ENCODE data around the gene OXA1L. TPM values are rescaled to one million over a fixed set of nuclear protein-coding genes. Genes with fewer than 3 reads are reported as not detected.
"Not testable (repeated sequence)": the region's sequence is repeated elsewhere in the genome, so short reads cannot be mapped to it uniquely, and the experiment has no call there.

The OXA1L gene
- total and polyA plus RNA-seq, 2 donors, result 81.8 to 85.7 TPM

GRCh38 chr14:22801716-22802115 lies 35.2 kb downstream of the OXA1L start:
- DNase-seq (ENCODE audit: low read depth in 6 of 9, low spot score in 9 of 9), result no peak
- H3K4me3 ChIP-seq (ENCODE audit: low read length in 2 of 2), result no peak overlapping the region
- H3K9me3 ChIP-seq (ENCODE audit: control insufficient read depth in 2 of 2, insufficient read depth in 1 of 2, low read length in 1 of 2), result no peaks in the 10 kb centered on the region
- H3K27me3 ChIP-seq (ENCODE audit: control insufficient read depth in 2 of 2, insufficient read depth in 1 of 2, low read length in 1 of 2), result no peaks in the 10 kb centered on the region
- H3K4me1 ChIP-seq (ENCODE audit: control insufficient read depth in 2 of 2, insufficient read depth in 2 of 2, low read length in 2 of 2), result no peaks in the 10 kb centered on the region
- no peaks in the 10 kb centered on the region for H3K36me3 ChIP-seq (ENCODE audit: control insufficient read depth in 2 of 2, insufficient read depth in 2 of 2, low read length in 1 of 2)
- WGBS, result 90% methylated on average over 8 of the region's 8 CpGs
- H3K27ac ChIP-seq (ENCODE audit: low read depth in 1 of 2, low read length in 1 of 2), result no peak overlapping the region

GRCh38 chr14:22802860-22803686 lies 36.6 kb downstream of the OXA1L start:
- WGBS, result 93% methylated on average over 12 of the region's 12 CpGs
- Histone ChIP-seq H3K9me3 (ENCODE audit: control insufficient read depth in 2 of 2, insufficient read depth in 1 of 2, low read length in 1 of 2) (no peaks in the 10 kb centered on the region), H3K27me3 (ENCODE audit: control insufficient read depth in 2 of 2, insufficient read depth in 1 of 2, low read length in 1 of 2) (no peaks in the 10 kb centered on the region), H3K4me1 (ENCODE audit: control insufficient read depth in 2 of 2, insufficient read depth in 2 of 2, low read length in 2 of 2) (no peaks in the 10 kb centered on the region), H3K4me3 (ENCODE audit: low read length in 2 of 2) (no peak overlapping the region), H3K36me3 (ENCODE audit: control insufficient read depth in 2 of 2, insufficient read depth in 2 of 2, low read length in 1 of 2) (no peaks in the 10 kb centered on the region), H3K27ac (ENCODE audit: low read depth in 1 of 2, low read length in 1 of 2) (no peak overlapping the region)
- no peak for DNase-seq (ENCODE audit: low read depth in 6 of 9, low spot score in 9 of 9)

GRCh38 chr14:22803687-22803974 lies 37.1 kb downstream of the OXA1L start:
- 87% methylated on average over 3 of the region's 3 CpGs for WGBS
- DNase-seq (ENCODE audit: low read depth in 6 of 9, low spot score in 9 of 9), result no peak
- no peaks in the 10 kb centered on the region for H3K27me3 ChIP-seq (ENCODE audit: control insufficient read depth in 2 of 2, insufficient read depth in 1 of 2, low read length in 1 of 2)
- H3K4me3 ChIP-seq (ENCODE audit: low read length in 2 of 2), result no peak overlapping the region
- H3K27ac ChIP-seq (ENCODE audit: low read depth in 1 of 2, low read length in 1 of 2), result no peak overlapping the region
- H3K4me1 ChIP-seq (ENCODE audit: control insufficient read depth in 2 of 2, insufficient read depth in 2 of 2, low read length in 2 of 2), result no peaks in the 10 kb centered on the region
- H3K9me3 ChIP-seq (ENCODE audit: control insufficient read depth in 2 of 2, insufficient read depth in 1 of 2, low read length in 1 of 2), result no peaks in the 10 kb centered on the region
- no peaks in the 10 kb centered on the region for H3K36me3 ChIP-seq (ENCODE audit: control insufficient read depth in 2 of 2, insufficient read depth in 2 of 2, low read length in 1 of 2)

GRCh38 chr14:22805235-22805634 lies 38.7 kb downstream of the OXA1L start:
- H3K4me3 ChIP-seq (ENCODE audit: low read length in 2 of 2); H3K27ac ChIP-seq (ENCODE audit: low read depth in 1 of 2, low read length in 1 of 2); H3K4me1 ChIP-seq (ENCODE audit: control insufficient read depth in 2 of 2, insufficient read depth in 2 of 2, low read length in 2 of 2); H3K9me3 ChIP-seq (ENCODE audit: control insufficient read depth in 2 of 2, insufficient read depth in 1 of 2, low read length in 1 of 2); H3K27me3 ChIP-seq (ENCODE audit: control insufficient read depth in 2 of 2, insufficient read depth in 1 of 2, low read length in 1 of 2); H3K36me3 ChIP-seq (ENCODE audit: control insufficient read depth in 2 of 2, insufficient read depth in 2 of 2, low read length in 1 of 2); DNase-seq (ENCODE audit: low read depth in 6 of 9, low spot score in 9 of 9): not testable (repeated sequence)
- WGBS, result 85% methylated on average over 4 of the region's 4 CpGs

GRCh38 chr14:22807432-22808087 lies 41.1 kb downstream of the OXA1L start:
- no peaks in the 10 kb centered on the region for H3K27me3 ChIP-seq (ENCODE audit: control insufficient read depth in 2 of 2, insufficient read depth in 1 of 2, low read length in 1 of 2)
- H3K27ac ChIP-seq (ENCODE audit: low read depth in 1 of 2, low read length in 1 of 2), result no peak overlapping the region
- H3K9me3 ChIP-seq (ENCODE audit: control insufficient read depth in 2 of 2, insufficient read depth in 1 of 2, low read length in 1 of 2), result no peaks in the 10 kb centered on the region
- no peaks in the 10 kb centered on the region for H3K36me3 ChIP-seq (ENCODE audit: control insufficient read depth in 2 of 2, insufficient read depth in 2 of 2, low read length in 1 of 2)
- H3K4me3 ChIP-seq (ENCODE audit: low read length in 2 of 2), result no peak overlapping the region
- no peak for DNase-seq (ENCODE audit: low read depth in 6 of 9, low spot score in 9 of 9)
- WGBS, result 93% methylated on average over 13 of the region's 13 CpGs
- H3K4me1 ChIP-seq (ENCODE audit: control insufficient read depth in 2 of 2, insufficient read depth in 2 of 2, low read length in 2 of 2), result peaks cover 0 to 3% of the 10 kb centered on the region in 2 donors

GRCh38 chr14:22808388-22809209 lies 42.1 kb downstream of the OXA1L start:
- WGBS, result 96% methylated on average over 5 of the region's 5 CpGs

GRCh38 chr14:22811722-22812121 lies 45.2 kb downstream of the OXA1L start:
- Histone ChIP-seq H3K9me3 (ENCODE audit: control insufficient read depth in 2 of 2, insufficient read depth in 1 of 2, low read length in 1 of 2) (no peaks in the 10 kb centered on the region), H3K4me1 (ENCODE audit: control insufficient read depth in 2 of 2, insufficient read depth in 2 of 2, low read length in 2 of 2) (peaks cover 7 to 18% of the 10 kb centered on the region in 2 donors), H3K27me3 (ENCODE audit: control insufficient read depth in 2 of 2, insufficient read depth in 1 of 2, low read length in 1 of 2) (peaks cover 0 to 3% of the 10 kb centered on the region in 2 donors), H3K4me3 (ENCODE audit: low read length in 2 of 2) (no peak overlapping the region), H3K27ac (ENCODE audit: low read depth in 1 of 2, low read length in 1 of 2) (no peak overlapping the region), H3K36me3 (ENCODE audit: control insufficient read depth in 2 of 2, insufficient read depth in 2 of 2, low read length in 1 of 2) (no peaks in the 10 kb centered on the region)
- 71% methylated on average over 2 of the region's 2 CpGs for WGBS
- no peak for DNase-seq (ENCODE audit: low read depth in 6 of 9, low spot score in 9 of 9)

More at GRCh38 chr14:22808388-22809209, 42.1 kb downstream of the OXA1L start:
- H3K9me3 ChIP-seq (ENCODE audit: control insufficient read depth in 2 of 2, insufficient read depth in 1 of 2, low read length in 1 of 2), result no peaks in the 10 kb centered on the region
- no peaks in the 10 kb centered on the region for H3K36me3 ChIP-seq (ENCODE audit: control insufficient read depth in 2 of 2, insufficient read depth in 2 of 2, low read length in 1 of 2)
- no peak overlapping the region for H3K4me3 ChIP-seq (ENCODE audit: low read length in 2 of 2)
- H3K4me1 ChIP-seq (ENCODE audit: control insufficient read depth in 2 of 2, insufficient read depth in 2 of 2, low read length in 2 of 2), result peaks cover 0 to 3% of the 10 kb centered on the region in 2 donors
- DNase-seq (ENCODE audit: low read depth in 6 of 9, low spot score in 9 of 9), result no peak
- H3K27ac ChIP-seq (ENCODE audit: low read depth in 1 of 2, low read length in 1 of 2), result no peak overlapping the region
- H3K27me3 ChIP-seq (ENCODE audit: control insufficient read depth in 2 of 2, insufficient read depth in 1 of 2, low read length in 1 of 2), result peaks cover 0 to 3% of the 10 kb centered on the region in 2 donors

GRCh38 chr14:22812744-22813143 lies 46.3 kb downstream of the OXA1L start:
- 97% methylated on average over 4 of the region's 4 CpGs for WGBS
- Histone ChIP-seq H3K27ac (ENCODE audit: low read depth in 1 of 2, low read length in 1 of 2) (no peak overlapping the region), H3K27me3 (ENCODE audit: control insufficient read depth in 2 of 2, insufficient read depth in 1 of 2, low read length in 1 of 2) (peaks cover 0 to 3% of the 10 kb centered on the region in 2 donors), H3K4me1 (ENCODE audit: control insufficient read depth in 2 of 2, insufficient read depth in 2 of 2, low read length in 2 of 2) (peaks cover 7 to 18% of the 10 kb centered on the region in 2 donors), H3K9me3 (ENCODE audit: control insufficient read depth in 2 of 2, insufficient read depth in 1 of 2, low read length in 1 of 2) (no peaks in the 10 kb centered on the region), H3K36me3 (ENCODE audit: control insufficient read depth in 2 of 2, insufficient read depth in 2 of 2, low read length in 1 of 2) (no peaks in the 10 kb centered on the region), H3K4me3 (ENCODE audit: low read length in 2 of 2) (no peak overlapping the region)
- no peak for DNase-seq (ENCODE audit: low read depth in 6 of 9, low spot score in 9 of 9)

- H3K4me3 ChIP-seq (ENCODE audit: low read length in 2 of 2), result no peak overlapping the region
- peaks cover 0 to 3% of the 10 kb centered on the region in 2 donors for H3K27me3 ChIP-seq (ENCODE audit: control insufficient read depth in 2 of 2, insufficient read depth in 1 of 2, low read length in 1 of 2)
- WGBS, result 95% methylated on average over 9 of the region's 9 CpGs
- no peak for DNase-seq (ENCODE audit: low read depth in 6 of 9, low spot score in 9 of 9)
- no peaks in the 10 kb centered on the region for H3K9me3 ChIP-seq (ENCODE audit: control insufficient read depth in 2 of 2, insufficient read depth in 1 of 2, low read length in 1 of 2)
- H3K27ac ChIP-seq (ENCODE audit: low read depth in 1 of 2, low read length in 1 of 2), result no peak overlapping the region
- peaks cover 7 to 18% of the 10 kb centered on the region in 2 donors for H3K4me1 ChIP-seq (ENCODE audit: control insufficient read depth in 2 of 2, insufficient read depth in 2 of 2, low read length in 2 of 2)
- H3K36me3 ChIP-seq (ENCODE audit: control insufficient read depth in 2 of 2, insufficient read depth in 2 of 2, low read length in 1 of 2), result no peaks in the 10 kb centered on the region
These were observed 46.7 kb downstream of the OXA1L start for GRCh38 chr14:22813145-22813544.
